Measurements from ENCODE around the gene TAOK3. TPM values are rescaled to one million over a fixed set of nuclear protein-coding genes. Genes with fewer than 3 reads are reported as not detected.
A peak's percentile ranks its signal among the peaks of the same experiment; 100 is the strongest.

TAOK3 gene
- total RNA-seq, 1 experiment from 2014 or later: 8.5 TPM

GRCh38 chr12:118185602-118186397 lies 186.9 kb downstream of the TAOK3 start:
- no peak for DNase-seq (ENCODE audit: low read depth)
- in situ Hi-C loops (cut with HindIII; ENCODE audit: low pct_unique_long_range_greater_than_20kb, low sequenced_read_pairs): no loop called here

DNA sequence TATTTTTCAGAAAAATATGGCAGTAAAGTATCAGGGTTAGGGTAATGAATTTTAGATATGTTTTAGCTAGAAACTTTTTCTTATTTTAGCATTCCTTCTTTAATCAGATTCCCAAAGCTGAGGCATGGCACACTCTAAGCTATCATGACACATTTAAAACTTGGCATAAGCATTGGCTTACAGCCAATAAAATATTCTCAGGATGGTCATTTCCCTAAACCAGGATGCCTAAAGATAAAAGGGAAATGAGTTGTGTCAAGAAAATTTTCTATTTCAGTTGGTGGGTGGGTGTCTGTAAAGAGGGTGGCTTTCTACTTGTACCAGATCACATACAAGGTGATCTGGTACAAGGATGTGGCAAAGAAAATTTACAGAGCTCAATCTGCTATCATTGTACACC lies 189.0 kb downstream of the TAOK3 start:
- in situ Hi-C loops (cut with HindIII; ENCODE audit: low pct_unique_long_range_greater_than_20kb, low sequenced_read_pairs): loop anchor here (5.0 kb wide), 1 partner anchor 194 kb away; the partner anchor contains the start of gene SUDS3
- DNase-seq (ENCODE audit: low read depth): no peak

- in situ Hi-C loops (cut with HindIII; ENCODE audit: low pct_unique_long_range_greater_than_20kb, low sequenced_read_pairs): loop anchor here (5.0 kb wide), 1 partner anchor 194 kb away; the partner anchor contains the start of gene SUDS3
- DNase-seq (ENCODE audit: low read depth): no peak
Observed at GRCh38 chr12:118183155-118183554, 189.6 kb downstream of the TAOK3 start.

DNA sequence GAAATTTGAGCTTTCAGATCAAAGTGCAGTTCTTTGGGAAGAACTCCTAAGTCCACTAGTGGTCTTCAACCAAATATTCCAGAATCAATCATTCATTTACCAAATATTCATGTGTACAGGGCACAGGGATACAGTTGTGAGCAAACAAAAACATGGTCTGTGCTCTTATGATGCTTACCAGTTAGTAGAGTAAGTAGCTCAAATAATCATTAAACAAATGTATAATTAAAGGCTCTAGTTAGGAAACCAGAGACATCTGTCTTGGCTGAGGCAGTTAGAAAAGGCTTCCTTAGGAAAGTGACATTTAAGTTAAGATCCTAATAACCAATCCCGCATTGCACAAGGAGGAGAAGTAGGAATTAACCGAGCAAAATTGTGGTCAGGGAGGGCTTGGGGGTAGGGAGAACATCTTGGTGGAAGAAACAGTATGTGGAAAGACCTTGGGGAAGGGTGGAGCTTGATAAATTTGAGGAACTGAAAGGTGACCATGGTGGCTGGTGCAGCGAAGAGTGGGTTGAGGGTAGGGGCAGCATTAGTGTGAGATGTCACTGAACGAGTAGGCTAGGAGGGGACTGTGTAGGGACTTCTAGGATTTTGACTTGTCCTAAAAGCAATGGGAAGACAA lies 196.8 kb downstream of the TAOK3 start:
- DNase-seq (ENCODE audit: low read depth): no peak
- in situ Hi-C loops (cut with HindIII; ENCODE audit: low pct_unique_long_range_greater_than_20kb, low sequenced_read_pairs): no loop called here

DNA sequence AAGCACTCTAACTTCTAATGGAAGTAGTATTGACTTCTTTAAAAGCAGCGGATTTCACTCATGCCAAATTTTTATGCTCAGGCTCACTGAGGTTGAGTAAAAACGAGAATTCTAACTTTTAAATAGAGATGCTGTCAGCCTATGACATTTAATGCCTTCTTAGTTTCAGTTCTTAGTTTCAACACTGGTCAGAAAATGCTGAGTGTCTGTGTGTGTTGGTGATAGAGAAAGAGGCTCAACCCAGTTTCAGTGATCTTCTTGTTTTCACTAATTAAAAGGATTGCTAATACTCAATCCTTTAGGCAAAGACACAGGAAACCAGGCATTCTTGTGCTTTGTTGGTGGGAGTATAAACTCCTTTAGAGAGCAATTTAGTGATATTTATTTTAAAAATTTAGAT lies 205.8 kb downstream of the TAOK3 start:
- no peak for DNase-seq (ENCODE audit: low read depth)
- in situ Hi-C loops (cut with HindIII; ENCODE audit: low pct_unique_long_range_greater_than_20kb, low sequenced_read_pairs): no loop called here

- DNase-seq (ENCODE audit: low read depth): peak; percentile 33
- in situ Hi-C loops (cut with HindIII; ENCODE audit: low pct_unique_long_range_greater_than_20kb, low sequenced_read_pairs): no loop called here
Observed at GRCh38 chr12:118164798-118165486, 207.8 kb downstream of the TAOK3 start.

- DNase-seq (ENCODE audit: low read depth): no peak
- in situ Hi-C loops (cut with HindIII; ENCODE audit: low pct_unique_long_range_greater_than_20kb, low sequenced_read_pairs): no loop called here
Observed at GRCh38 chr12:118160536-118160935, 212.2 kb downstream of the TAOK3 start.

DNA sequence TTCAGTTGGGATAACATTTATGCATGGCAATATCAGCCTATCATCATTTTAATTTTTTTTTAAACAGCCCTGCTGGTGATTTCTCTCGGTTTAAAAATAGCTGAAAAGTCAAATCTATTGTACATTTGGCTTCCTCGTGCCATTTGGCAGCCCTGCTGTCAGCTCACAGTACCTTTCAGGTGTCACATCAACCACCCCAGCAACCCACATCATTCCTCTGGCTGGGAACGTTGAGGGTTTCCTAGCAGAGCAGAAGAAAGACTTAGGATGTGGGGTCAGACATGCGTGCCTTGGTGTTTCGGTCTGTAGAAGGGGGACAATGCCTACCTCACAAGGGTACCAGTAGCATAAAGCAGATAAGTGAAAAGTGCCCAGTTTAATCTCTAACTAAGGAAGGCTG lies 221.0 kb downstream of the TAOK3 start:
- DNase-seq (ENCODE audit: low read depth): no peak
- in situ Hi-C loops (cut with HindIII; ENCODE audit: low pct_unique_long_range_greater_than_20kb, low sequenced_read_pairs): no loop called here

GRCh38 chr12:118150625-118151024 lies 222.1 kb downstream of the TAOK3 start:
- in situ Hi-C loops (cut with HindIII; ENCODE audit: low pct_unique_long_range_greater_than_20kb, low sequenced_read_pairs): no loop called here
- no peak for DNase-seq (ENCODE audit: low read depth)

GRCh38 chr12:118148287-118148686 lies 224.4 kb downstream of the TAOK3 start:
- in situ Hi-C loops (cut with HindIII; ENCODE audit: low pct_unique_long_range_greater_than_20kb, low sequenced_read_pairs): no loop called here

GRCh38 chr12:118145798-118146156 lies 226.9 kb downstream of the TAOK3 start:
- no peak for DNase-seq (ENCODE audit: low read depth)
- in situ Hi-C loops (cut with HindIII; ENCODE audit: low pct_unique_long_range_greater_than_20kb, low sequenced_read_pairs): no loop called here

More at GRCh38 chr12:118148287-118148686, 224.4 kb downstream of the TAOK3 start:
- no peak for DNase-seq (ENCODE audit: low read depth)

DNA sequence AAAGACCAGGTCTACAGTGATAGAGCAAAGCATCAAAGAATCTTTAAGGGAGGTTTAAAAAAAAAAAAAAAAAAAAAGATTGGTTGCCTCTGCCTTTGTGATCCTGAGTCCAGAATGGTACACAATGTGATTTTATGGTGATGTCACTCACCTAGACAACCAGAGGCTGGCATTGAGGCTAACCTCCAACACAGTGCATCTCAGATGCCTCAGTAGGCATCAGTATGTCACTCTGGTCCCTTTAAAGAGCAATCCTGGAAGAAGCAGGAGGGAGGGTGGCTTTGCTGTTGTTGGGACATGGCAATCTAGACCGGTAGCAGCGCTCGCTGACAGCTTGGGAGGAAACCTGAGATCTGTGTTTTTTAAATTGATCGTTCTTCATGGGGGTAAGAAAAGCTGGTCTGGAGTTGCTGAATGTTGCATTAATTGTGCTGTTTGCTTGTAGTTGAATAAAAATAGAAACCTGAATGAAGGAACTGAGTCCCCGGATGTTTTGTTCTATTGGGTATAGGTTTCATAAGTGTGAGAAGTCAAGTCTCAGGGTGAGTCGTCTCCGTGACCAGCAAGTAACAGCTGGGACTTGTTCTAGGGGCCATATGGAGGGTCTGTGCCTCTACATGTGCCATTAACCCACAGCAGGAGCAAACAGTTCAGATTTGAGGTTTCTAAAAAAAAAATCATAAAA lies 227.5 kb downstream of the TAOK3 start:
- in situ Hi-C loops (cut with HindIII; ENCODE audit: low pct_unique_long_range_greater_than_20kb, low sequenced_read_pairs): no loop called here

DNA sequence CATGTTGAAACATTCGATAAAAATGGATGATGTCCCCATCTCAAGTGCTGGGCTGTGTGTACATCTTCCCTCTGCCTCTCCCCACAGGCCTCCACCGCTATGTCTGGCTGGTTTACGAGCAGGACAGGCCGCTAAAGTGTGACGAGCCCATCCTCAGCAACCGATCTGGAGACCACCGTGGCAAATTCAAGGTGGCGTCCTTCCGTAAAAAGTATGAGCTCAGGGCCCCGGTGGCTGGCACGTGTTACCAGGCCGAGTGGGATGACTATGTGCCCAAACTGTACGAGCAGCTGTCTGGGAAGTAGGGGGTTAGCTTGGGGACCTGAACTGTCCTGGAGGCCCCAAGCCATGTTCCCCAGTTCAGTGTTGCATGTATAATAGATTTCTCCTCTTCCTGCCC lies 228.2 kb downstream of the TAOK3 start:
- DNase-seq (ENCODE audit: low read depth): no peak
- in situ Hi-C loops (cut with HindIII; ENCODE audit: low pct_unique_long_range_greater_than_20kb, low sequenced_read_pairs): no loop called here

More for the DNA sequence above, 227.5 kb downstream of the TAOK3 start:
- DNase-seq (ENCODE audit: low read depth): no peak

DNA sequence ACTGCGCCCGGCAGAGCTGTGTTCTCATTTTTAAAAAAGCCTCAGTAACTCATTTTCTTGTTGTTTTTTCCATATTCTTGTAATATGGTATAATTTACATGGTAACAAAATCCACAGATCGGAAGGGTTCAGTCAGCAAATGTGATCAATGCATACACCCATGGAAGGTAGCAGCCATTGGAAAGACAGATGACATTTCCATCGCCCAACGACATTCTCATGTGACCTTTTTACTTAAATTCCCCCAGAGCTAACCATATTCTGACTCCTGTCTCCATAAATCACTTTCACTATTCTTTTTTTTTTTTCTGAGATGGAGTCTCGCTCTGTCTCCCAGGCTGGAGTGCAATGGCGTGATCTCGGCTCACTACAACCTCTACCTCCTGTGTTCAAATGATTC lies 231.9 kb downstream of the TAOK3 start:
- no peak for DNase-seq (ENCODE audit: low read depth)
- in situ Hi-C loops (cut with HindIII; ENCODE audit: low pct_unique_long_range_greater_than_20kb, low sequenced_read_pairs): no loop called here

DNA sequence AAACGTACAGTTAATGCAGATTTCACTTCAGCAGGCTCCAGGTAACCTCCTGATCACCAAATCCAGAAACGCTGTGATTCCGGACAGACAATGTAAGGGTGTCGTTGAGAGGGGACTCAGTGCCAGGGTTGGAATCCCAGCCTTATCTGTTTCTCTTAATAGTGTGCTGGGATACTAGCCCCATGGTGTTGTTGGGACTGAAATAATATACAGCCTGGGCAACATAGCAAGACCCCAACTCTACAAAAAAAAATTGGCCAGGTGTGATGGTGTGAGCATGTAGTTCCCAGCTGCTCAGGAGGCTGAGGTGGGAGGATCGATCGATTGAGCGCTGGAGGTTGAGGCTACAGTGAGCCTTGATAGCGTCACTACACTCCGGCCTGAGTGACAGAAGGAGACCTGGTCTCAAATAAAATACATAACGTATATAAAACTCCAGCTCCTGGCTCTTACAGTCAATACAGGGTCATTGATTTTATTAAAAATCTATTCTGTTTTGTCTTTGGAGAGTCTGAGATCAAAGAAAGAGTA lies 235.5 kb downstream of the TAOK3 start:
- in situ Hi-C loops (cut with HindIII; ENCODE audit: low pct_unique_long_range_greater_than_20kb, low sequenced_read_pairs): no loop called here
- no peak for DNase-seq (ENCODE audit: low read depth)

DNA sequence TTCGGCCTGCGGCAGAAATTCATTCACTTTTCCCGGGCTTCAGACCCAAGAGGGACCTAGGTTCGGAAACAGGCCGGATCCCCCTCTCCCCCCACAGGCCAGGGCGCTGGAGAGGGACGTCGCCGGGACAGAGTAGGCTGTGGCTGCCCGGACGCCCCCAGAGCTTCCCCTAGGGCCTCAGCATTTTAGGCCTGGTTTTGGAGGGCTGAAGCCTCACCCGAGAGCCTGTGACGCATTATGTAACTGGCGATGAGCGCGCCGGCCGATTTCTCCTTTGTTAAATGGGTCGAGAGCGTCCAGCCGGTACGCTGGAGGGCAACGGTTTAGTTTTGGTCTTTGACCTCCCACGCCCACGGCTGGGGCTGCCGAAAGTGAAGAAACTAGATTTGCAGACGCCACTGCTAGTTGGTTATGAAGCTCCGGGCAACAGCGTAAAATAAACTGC lies 236.1 kb downstream of the TAOK3 start:
- no peak for DNase-seq (ENCODE audit: low read depth)
- in situ Hi-C loops (cut with HindIII; ENCODE audit: low pct_unique_long_range_greater_than_20kb, low sequenced_read_pairs): no loop called here

DNA sequence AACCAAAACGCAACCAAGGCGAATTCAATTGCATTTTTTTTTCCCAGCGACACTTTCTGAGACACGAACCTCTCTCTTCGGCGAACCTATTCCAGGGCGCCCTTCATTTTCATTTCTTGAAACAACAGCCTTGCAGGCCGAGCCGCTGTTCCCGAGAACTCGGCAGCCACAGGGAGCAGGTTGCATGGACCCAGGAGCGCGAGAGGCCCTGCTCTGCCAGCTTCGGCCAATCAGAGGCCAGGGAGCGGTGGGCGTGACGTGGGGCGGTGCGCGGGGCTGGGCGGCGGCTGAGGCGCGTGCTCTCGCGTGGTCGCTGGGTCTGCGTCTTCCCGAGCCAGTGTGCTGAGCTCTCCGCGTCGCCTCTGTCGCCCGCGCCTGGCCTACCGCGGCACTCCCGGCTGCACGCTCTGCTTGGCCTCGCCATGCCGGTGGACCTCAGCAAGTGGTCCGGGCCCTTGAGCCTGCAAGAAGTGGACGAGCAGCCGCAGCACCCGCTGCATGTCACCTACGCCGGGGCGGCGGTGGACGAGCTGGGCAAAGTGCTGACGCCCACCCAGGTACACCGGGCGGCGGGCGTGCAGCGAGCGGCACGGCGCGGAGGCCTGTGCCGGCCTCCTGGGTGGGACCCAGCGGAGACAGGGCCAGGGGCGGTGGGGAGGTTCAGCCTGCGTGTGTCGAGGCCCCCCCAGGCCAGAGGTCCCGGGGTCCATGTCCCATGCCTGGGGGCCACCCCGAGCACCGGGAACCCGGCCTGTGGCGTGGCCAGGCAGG lies 236.7 kb downstream of the TAOK3 start, which contains the start of gene PEBP1:
Gene PEBP1 (plus strand): TSS at position 337 of the 771 bp plus-strand sequence. CDS start 86 bp downstream, at position 423.
- in situ Hi-C loops (cut with HindIII; ENCODE audit: low pct_unique_long_range_greater_than_20kb, low sequenced_read_pairs): no loop called here
- DNase-seq (ENCODE audit: low read depth): peak; percentile 92

Measured in Caki2 (cell line).